ENCODE measurements around the gene STARD6. TPM values are rescaled to one million over a fixed set of nuclear protein-coding genes. Genes with fewer than 3 reads are reported as not detected.

Gene STARD6
- total and polyA plus RNA-seq, 2 experiments from 2014 or later: not detected

DNA sequence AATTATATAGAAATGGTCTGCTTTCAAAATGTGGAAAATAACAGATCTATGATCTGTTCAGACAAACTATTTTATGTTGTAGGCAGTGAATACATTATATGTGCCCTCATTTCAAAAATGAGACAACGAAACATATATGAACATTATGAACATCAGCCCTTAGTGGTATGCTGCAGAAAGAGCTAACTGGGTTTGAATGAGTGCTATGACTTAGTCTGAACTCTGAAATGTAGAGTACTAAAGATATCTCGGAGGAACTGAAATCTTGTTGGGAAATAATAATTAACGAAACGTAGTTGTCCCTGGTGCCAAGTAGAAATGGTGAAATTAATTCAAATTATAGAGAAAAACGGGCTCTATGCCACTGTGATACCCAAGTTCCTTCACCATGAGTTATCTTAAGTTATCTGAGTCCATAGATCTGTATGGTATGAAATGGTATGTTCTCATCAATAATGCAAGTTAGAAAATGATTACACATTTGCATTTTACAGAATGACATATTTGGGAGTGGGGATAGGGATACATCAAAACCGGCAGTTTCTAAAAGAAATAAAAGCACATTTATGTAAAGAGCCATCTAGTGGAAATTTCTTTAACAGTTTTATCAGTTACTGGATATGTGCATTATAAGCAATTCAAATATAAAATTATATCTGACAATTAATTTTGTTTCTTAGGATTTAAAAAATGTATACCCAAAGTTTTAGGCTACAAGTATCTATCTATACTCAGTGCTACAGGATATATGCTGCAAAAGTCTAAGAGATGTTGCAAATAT is 26.7 kb downstream of the STARD6 start (continued):
- TF ChIP-seq, protein P1, sequence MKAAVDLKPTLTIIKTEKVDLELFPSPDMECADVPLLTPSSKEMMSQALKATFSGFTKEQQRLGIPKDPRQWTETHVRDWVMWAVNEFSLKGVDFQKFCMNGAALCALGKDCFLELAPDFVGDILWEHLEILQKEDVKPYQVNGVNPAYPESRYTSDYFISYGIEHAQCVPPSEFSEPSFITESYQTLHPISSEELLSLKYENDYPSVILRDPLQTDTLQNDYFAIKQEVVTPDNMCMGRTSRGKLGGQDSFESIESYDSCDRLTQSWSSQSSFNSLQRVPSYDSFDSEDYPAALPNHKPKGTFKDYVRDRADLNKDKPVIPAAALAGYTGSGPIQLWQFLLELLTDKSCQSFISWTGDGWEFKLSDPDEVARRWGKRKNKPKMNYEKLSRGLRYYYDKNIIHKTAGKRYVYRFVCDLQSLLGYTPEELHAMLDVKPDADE (IDR thresholded peaks at IDR 0.05): no peak
- no peak for TF ChIP-seq STAT1 (IDR thresholded peaks at IDR 0.05; ENCODE audit: unreplicated experiment)
- TF ChIP-seq EZH2phosphoT487 (IDR thresholded peaks at IDR 0.05; ENCODE audit: unreplicated experiment): no peak
- no peak for TF ChIP-seq POLR2AphosphoS5 (IDR thresholded peaks at IDR 0.05; ENCODE audit: low read depth)
- TF ChIP-seq NANOG (IDR thresholded peaks at IDR 0.05; ENCODE audit: borderline replicate concordance): no peak
- TF ChIP-seq ZNF114 (CRISPR knock-in tag; IDR thresholded peaks at IDR 0.05): no peak

DNA sequence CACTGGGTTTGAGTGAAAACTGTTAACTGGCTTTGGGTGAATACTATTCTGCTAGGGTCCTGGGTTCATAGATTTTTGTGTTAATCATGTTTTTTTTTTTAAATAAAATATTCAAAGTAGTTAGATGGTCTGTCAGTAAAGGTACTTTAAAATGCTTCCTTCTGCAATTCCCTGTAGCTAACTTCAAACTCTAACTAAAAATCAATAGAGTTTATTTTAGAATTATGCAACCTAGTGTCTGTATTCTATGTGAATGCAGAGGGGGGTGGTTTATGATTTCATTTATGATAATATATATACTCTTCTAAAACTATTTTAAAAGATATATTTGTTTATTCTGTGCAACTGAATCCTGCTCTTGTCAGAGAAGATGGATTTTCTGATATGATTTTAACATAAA is 27.9 kb downstream of the STARD6 start:
- H3K4me3 ChIP-seq: no peak overlapping the region
- H3K27me3 Mint-ChIP-seq (ENCODE audit: insufficient read depth, low read depth, poor library complexity): peaks cover 2% of the 10 kb centered on the region
- H3K79me2 ChIP-seq (replicated peaks; ENCODE audit: insufficient read depth): no peaks in the 10 kb centered on the region
- H3K9me3 Mint-ChIP-seq: no peaks in the 10 kb centered on the region
- H3K36me3 Mint-ChIP-seq (ENCODE audit: low read depth): no peaks in the 10 kb centered on the region
- no peaks in the 10 kb centered on the region for H3K4me1 ChIP-seq (ENCODE audit: insufficient read depth)
- ATAC-seq (no peak), DNase-seq (ENCODE audit: low spot score) (no peak)
- H3K36me3 ChIP-seq (ENCODE audit: insufficient read depth): no peaks in the 10 kb centered on the region
- H3K27ac Mint-ChIP-seq: no peak overlapping the region
- H2AFZ ChIP-seq: no peak overlapping the region
- H3K9me2 ChIP-seq (ENCODE audit: insufficient read depth): no peaks in the 10 kb centered on the region
- no peak overlapping the region for H3K4me2 ChIP-seq
- H3K27me3 ChIP-seq (ENCODE audit: insufficient read depth): no peaks in the 10 kb centered on the region
- H3K27ac ChIP-seq (ENCODE audit: low read depth): no peak overlapping the region
- no peaks in the 10 kb centered on the region for H3K4me1 Mint-ChIP-seq
- no peak overlapping the region for H3K4me3 Mint-ChIP-seq
- H4K20me1 ChIP-seq (replicated peaks; ENCODE audit: insufficient read depth): no peaks in the 10 kb centered on the region
- H3F3A ChIP-seq (replicated peaks; ENCODE audit: low read depth): no peaks in the 10 kb centered on the region
- TF ChIP-seq, protein P1 (IDR thresholded peaks at IDR 0.05): no peak
- TF ChIP-seq NANOG (IDR thresholded peaks at IDR 0.05; ENCODE audit: borderline replicate concordance) (no peak), STAT1 (IDR thresholded peaks at IDR 0.05; ENCODE audit: unreplicated experiment) (no peak), EZH2phosphoT487 (IDR thresholded peaks at IDR 0.05; ENCODE audit: unreplicated experiment) (no peak), POLR2AphosphoS5 (IDR thresholded peaks at IDR 0.05; ENCODE audit: low read depth) (no peak), CREB1 (CRISPR knock-in tag; IDR thresholded peaks at IDR 0.05; ENCODE audit: low read depth) (no peak), EZH2 (IDR thresholded peaks at IDR 0.05; ENCODE audit: low read depth, unreplicated experiment) (no peak)
- TF ChIP-seq, protein P2, sequence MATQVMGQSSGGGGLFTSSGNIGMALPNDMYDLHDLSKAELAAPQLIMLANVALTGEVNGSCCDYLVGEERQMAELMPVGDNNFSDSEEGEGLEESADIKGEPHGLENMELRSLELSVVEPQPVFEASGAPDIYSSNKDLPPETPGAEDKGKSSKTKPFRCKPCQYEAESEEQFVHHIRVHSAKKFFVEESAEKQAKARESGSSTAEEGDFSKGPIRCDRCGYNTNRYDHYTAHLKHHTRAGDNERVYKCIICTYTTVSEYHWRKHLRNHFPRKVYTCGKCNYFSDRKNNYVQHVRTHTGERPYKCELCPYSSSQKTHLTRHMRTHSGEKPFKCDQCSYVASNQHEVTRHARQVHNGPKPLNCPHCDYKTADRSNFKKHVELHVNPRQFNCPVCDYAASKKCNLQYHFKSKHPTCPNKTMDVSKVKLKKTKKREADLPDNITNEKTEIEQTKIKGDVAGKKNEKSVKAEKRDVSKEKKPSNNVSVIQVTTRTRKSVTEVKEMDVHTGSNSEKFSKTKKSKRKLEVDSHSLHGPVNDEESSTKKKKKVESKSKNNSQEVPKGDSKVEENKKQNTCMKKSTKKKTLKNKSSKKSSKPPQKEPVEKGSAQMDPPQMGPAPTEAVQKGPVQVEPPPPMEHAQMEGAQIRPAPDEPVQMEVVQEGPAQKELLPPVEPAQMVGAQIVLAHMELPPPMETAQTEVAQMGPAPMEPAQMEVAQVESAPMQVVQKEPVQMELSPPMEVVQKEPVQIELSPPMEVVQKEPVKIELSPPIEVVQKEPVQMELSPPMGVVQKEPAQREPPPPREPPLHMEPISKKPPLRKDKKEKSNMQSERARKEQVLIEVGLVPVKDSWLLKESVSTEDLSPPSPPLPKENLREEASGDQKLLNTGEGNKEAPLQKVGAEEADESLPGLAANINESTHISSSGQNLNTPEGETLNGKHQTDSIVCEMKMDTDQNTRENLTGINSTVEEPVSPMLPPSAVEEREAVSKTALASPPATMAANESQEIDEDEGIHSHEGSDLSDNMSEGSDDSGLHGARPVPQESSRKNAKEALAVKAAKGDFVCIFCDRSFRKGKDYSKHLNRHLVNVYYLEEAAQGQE (IDR thresholded peaks at IDR 0.05; ENCODE audit: unreplicated experiment): no peak
- TF ChIP-seq, protein P3, sequence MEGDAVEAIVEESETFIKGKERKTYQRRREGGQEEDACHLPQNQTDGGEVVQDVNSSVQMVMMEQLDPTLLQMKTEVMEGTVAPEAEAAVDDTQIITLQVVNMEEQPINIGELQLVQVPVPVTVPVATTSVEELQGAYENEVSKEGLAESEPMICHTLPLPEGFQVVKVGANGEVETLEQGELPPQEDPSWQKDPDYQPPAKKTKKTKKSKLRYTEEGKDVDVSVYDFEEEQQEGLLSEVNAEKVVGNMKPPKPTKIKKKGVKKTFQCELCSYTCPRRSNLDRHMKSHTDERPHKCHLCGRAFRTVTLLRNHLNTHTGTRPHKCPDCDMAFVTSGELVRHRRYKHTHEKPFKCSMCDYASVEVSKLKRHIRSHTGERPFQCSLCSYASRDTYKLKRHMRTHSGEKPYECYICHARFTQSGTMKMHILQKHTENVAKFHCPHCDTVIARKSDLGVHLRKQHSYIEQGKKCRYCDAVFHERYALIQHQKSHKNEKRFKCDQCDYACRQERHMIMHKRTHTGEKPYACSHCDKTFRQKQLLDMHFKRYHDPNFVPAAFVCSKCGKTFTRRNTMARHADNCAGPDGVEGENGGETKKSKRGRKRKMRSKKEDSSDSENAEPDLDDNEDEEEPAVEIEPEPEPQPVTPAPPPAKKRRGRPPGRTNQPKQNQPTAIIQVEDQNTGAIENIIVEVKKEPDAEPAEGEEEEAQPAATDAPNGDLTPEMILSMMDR (conservative IDR thresholded peaks at IDR 0.05; ENCODE audit: low read depth in 2 of 2): no peak

All from GM23338 (cell line).